Measurements from ENCODE around the gene SBNO1.
"Not testable (repeated sequence)": the region's sequence is repeated elsewhere in the genome, so short reads cannot be mapped to it uniquely, and the experiment has no call there.

SBNO1 gene

GRCh38 chr12:123364532-123365024 is at the start of gene SBNO1:
Gene SBNO1 (minus strand): TSS chr12:123364847. CDS start chr12:123350441, 14,406 bp downstream.
- H3K4me3 ChIP-seq (ENCODE audit: low read depth, low read length), result peak within 1 kb of the TSS; percentile 90
- TF ChIP-seq MAX (IDR thresholded peaks at IDR 0.05; ENCODE audit: low read depth, low read length), result no peak
- TF ChIP-seq CTCF (IDR thresholded peaks at IDR 0.05; ENCODE audit: low read depth, low read length), result no peak
- peak; percentile 15; the same call in 1 of the 2 replicates for TF ChIP-seq MYC (IDR thresholded peaks at IDR 0.05; ENCODE audit: low read depth, low read length)
- TF ChIP-seq POLR2A (IDR thresholded peaks at IDR 0.05; ENCODE audit: extremely low read depth, insufficient read length), result peak; percentile 72
- peak; percentile 95 for DNase-seq (ENCODE audit: low read depth)

GRCh38 chr12:123410041-123410412 is 45.4 kb upstream of the SBNO1 start:
- DNase-seq (ENCODE audit: low read depth), result no peak
- TF ChIP-seq CTCF (IDR thresholded peaks at IDR 0.05; ENCODE audit: low read depth, low read length) (no peak), MAX (IDR thresholded peaks at IDR 0.05; ENCODE audit: low read depth, low read length) (no peak), MYC (IDR thresholded peaks at IDR 0.05; ENCODE audit: low read depth, low read length) (no peak), POLR2A (IDR thresholded peaks at IDR 0.05; ENCODE audit: extremely low read depth, insufficient read length) (no peak)
- no peak overlapping the region for H3K4me3 ChIP-seq (ENCODE audit: low read depth, low read length)

- not testable (repeated sequence) for H3K4me3 ChIP-seq (ENCODE audit: low read depth, low read length); DNase-seq (ENCODE audit: low read depth)
Observed at GRCh38 chr12:123409284-123410040, 44.8 kb upstream of the SBNO1 start.

- not testable (repeated sequence) for H3K4me3 ChIP-seq (ENCODE audit: low read depth, low read length); DNase-seq (ENCODE audit: low read depth)
Observed at GRCh38 chr12:123408619-123409018, 44.0 kb upstream of the SBNO1 start.

GRCh38 chr12:123407934-123408333 is 43.3 kb upstream of the SBNO1 start:
- DNase-seq (ENCODE audit: low read depth); H3K4me3 ChIP-seq (ENCODE audit: low read depth, low read length): not testable (repeated sequence)

GRCh38 chr12:123407269-123407668 is 42.6 kb upstream of the SBNO1 start:
- DNase-seq (ENCODE audit: low read depth); H3K4me3 ChIP-seq (ENCODE audit: low read depth, low read length): not testable (repeated sequence)

GRCh38 chr12:123404581-123404980 is 39.9 kb upstream of the SBNO1 start:
- H3K4me3 ChIP-seq (ENCODE audit: low read depth, low read length), result no peak overlapping the region
- TF ChIP-seq POLR2A (IDR thresholded peaks at IDR 0.05; ENCODE audit: extremely low read depth, insufficient read length) (no peak), MAX (IDR thresholded peaks at IDR 0.05; ENCODE audit: low read depth, low read length) (no peak), CTCF (IDR thresholded peaks at IDR 0.05; ENCODE audit: low read depth, low read length) (no peak), MYC (IDR thresholded peaks at IDR 0.05; ENCODE audit: low read depth, low read length) (no peak)
- no peak for DNase-seq (ENCODE audit: low read depth)

- DNase-seq (ENCODE audit: low read depth), result no peak
- no peak overlapping the region for H3K4me3 ChIP-seq (ENCODE audit: low read depth, low read length)
- TF ChIP-seq MYC (IDR thresholded peaks at IDR 0.05; ENCODE audit: low read depth, low read length) (no peak), CTCF (IDR thresholded peaks at IDR 0.05; ENCODE audit: low read depth, low read length) (no peak), POLR2A (IDR thresholded peaks at IDR 0.05; ENCODE audit: extremely low read depth, insufficient read length) (no peak), MAX (IDR thresholded peaks at IDR 0.05; ENCODE audit: low read depth, low read length) (no peak)
Observed at GRCh38 chr12:123401753-123402683, 37.4 kb upstream of the SBNO1 start.
